H1 (cell line): ENCODE measurements around the gene ATG4D. TPM values are rescaled to one million over a fixed set of nuclear protein-coding genes. Genes with fewer than 3 reads are reported as not detected.
A peak's percentile ranks its signal among the peaks of the same experiment; 100 is the strongest.

Source experiments
- CTCF ChIA-PET: fragments of 300-600 bp; sonication (Branson Sonifier 250); formaldehyde crosslinking; loops from one replicate; lab custom pipeline; 2021; ENCODE audit not compliant: partially characterized antibody; lab: Charles Lee
- POLR2A ChIA-PET: fragments of 300-600 bp; sonication (Branson Sonifier 250); formaldehyde crosslinking; loops from one replicate; lab custom pipeline; 2021; ENCODE audit warnings: inconsistent platforms; ENCODE audit not compliant: partially characterized antibody; lab: Charles Lee
- DNase-seq, 2 experiments: peaks; one replicate each; pipeline versions ENCODE4 v3.0.0 to v3.0.0-alpha.2; 2010 to 2022; ENCODE audit warnings: low spot score in 2 of 2, low read depth in 1 of 2, mixed read lengths in 1 of 2
- FAIRE-seq: peaks from 2 replicates; lab custom pipeline; 2011; peaks lifted over from hg19 to GRCh38; lab: Jason Lieb, UNC
- H2AFZ ChIP-seq: 2 replicates; pipeline ENCODE4 v1.8.1; 2012; ENCODE audit warnings: low read length, inconsistent platforms
- H2AK5ac ChIP-seq: 2 replicates; pipeline ENCODE4 v1.6.1; 2013; ENCODE audit warnings: low read depth, low read length
- H2BK120ac ChIP-seq: replicated peaks from 2 replicates; pipeline ENCODE3; 2013; ENCODE audit warnings: low read depth, low read length, inconsistent platforms
- H2BK12ac ChIP-seq: 2 replicates; pipeline ENCODE4 v1.6.1; 2013; ENCODE audit warnings: low read depth, low read length
- H2BK15ac ChIP-seq: 2 replicates; pipeline ENCODE4 v1.6.1; 2013; ENCODE audit warnings: low read length
- H2BK20ac ChIP-seq: 2 replicates; pipeline ENCODE4 v1.6.1; 2013; ENCODE audit warnings: low read length
- H2BK5ac ChIP-seq: 2 replicates; pipeline ENCODE4 v1.6.1; 2013; ENCODE audit warnings: low read depth, low read length
- H3K14ac ChIP-seq: 2 replicates; pipeline ENCODE4 v1.6.1; 2013; ENCODE audit warnings: inconsistent platforms; ENCODE audit not compliant: insufficient read length
- H3K18ac ChIP-seq: 2 replicates; pipeline ENCODE4 v1.6.1; 2013; ENCODE audit warnings: low read length; ENCODE audit errors: extremely low read depth
- H3K23ac ChIP-seq: 2 replicates; pipeline ENCODE4 v1.6.1; 2013; ENCODE audit warnings: inconsistent platforms; ENCODE audit not compliant: insufficient read length
- H3K23me2 ChIP-seq: 2 replicates; pipeline ENCODE4 v1.6.1; 2013; ENCODE audit warnings: low read depth, low read length
- H3K27ac ChIP-seq: 2 replicates; pipeline ENCODE4 v1.6.1; 2011; ENCODE audit warnings: low read depth, low read length, inconsistent platforms
- H3K27me3 ChIP-seq, 4 experiments: replicated peaks in 1 of 4; 1 replicate in 1 of 4; 2 replicates in 3 of 4; pipeline versions ENCODE4 v1.6.1 to v1.8.1; 2011 to 2013; ENCODE audit warnings: low read length in 3 of 4, mild to moderate bottlenecking in 3 of 4, inconsistent platforms in 2 of 4, mixed read lengths in 2 of 4, moderate library complexity in 1 of 4; ENCODE audit not compliant: control insufficient read depth in 3 of 4, insufficient read depth in 3 of 4; ENCODE audit errors: extremely low read depth in 1 of 4
- H3K36me3 ChIP-seq, 4 experiments: 2 replicates each; pipeline versions ENCODE4 v1.6.1 to v1.8.1; 2011 to 2013; ENCODE audit warnings: mild to moderate bottlenecking in 4 of 4, low read length in 3 of 4, moderate library complexity in 2 of 4, control low read depth in 1 of 4, inconsistent platforms in 1 of 4; ENCODE audit not compliant: insufficient read depth in 4 of 4, control insufficient read depth in 2 of 4
- H3K4ac ChIP-seq: replicated peaks from 2 replicates; pipeline ENCODE3; 2013; ENCODE audit warnings: low read length, low read depth, mixed read lengths, inconsistent platforms; ENCODE audit not compliant: insufficient read length
- H3K4me1 ChIP-seq, 4 experiments: replicated peaks in 1 of 4; 1 replicate in 1 of 4; 2 replicates in 3 of 4; pipeline versions ENCODE4 v1.6.1 to v1.8.1; 2011 to 2013; ENCODE audit warnings: low read length in 3 of 4, inconsistent platforms in 2 of 4, mixed read lengths in 1 of 4; ENCODE audit not compliant: insufficient read depth in 4 of 4, control insufficient read depth in 3 of 4
- H3K4me2 ChIP-seq, 2 experiments: 2 replicates each; pipeline versions ENCODE4 v1.6.1 to v1.8.1; 2011 to 2013; ENCODE audit warnings: low read depth in 2 of 2, low read length in 2 of 2, control low read depth in 1 of 2, inconsistent platforms in 1 of 2, mild to moderate bottlenecking in 1 of 2; ENCODE audit not compliant: insufficient read depth in 1 of 2
- H3K4me3 ChIP-seq, 4 experiments: fragments of 200-600, 300-600 bp in 1 of 4; sonication (generic), shearing (Covaris generic), sonication (Bioruptor Twin) in 1 of 4; 2 replicates each; pipeline versions ENCODE4 v1.5.1 to v1.8.1; 2011 to 2016; ENCODE audit warnings: low read length in 4 of 4, low read depth in 3 of 4, control low read depth in 2 of 4, inconsistent platforms in 2 of 4, mild to moderate bottlenecking in 2 of 4, mixed read lengths in 1 of 4, moderate library complexity in 1 of 4; ENCODE audit not compliant: insufficient read depth in 2 of 4; ENCODE audit errors: extremely low read depth in 1 of 4
- H3K56ac ChIP-seq: replicated peaks from 2 replicates; pipeline ENCODE3; 2013; ENCODE audit warnings: low read depth, mild to moderate bottlenecking, mixed read lengths, low read length, inconsistent platforms; ENCODE audit not compliant: insufficient read length
- H3K79me1 ChIP-seq: 2 replicates; pipeline ENCODE4 v1.6.1; 2013; ENCODE audit warnings: low read depth, low read length, control low read depth
- H3K79me2 ChIP-seq, 2 experiments: 2 replicates each; pipeline versions ENCODE4 v1.6.1 to v1.8.1; 2012 to 2013; ENCODE audit warnings: low read length in 2 of 2, mild to moderate bottlenecking in 2 of 2, inconsistent platforms in 1 of 2; ENCODE audit not compliant: insufficient read depth in 2 of 2, control insufficient read depth in 1 of 2
- H3K9ac ChIP-seq, 4 experiments: replicated peaks in 1 of 4; 1 replicate in 1 of 4; 2 replicates in 3 of 4; pipeline versions ENCODE4 v1.6.1 to v1.8.1; 2011 to 2013; ENCODE audit warnings: low read depth in 3 of 4, low read length in 3 of 4, control low read depth in 2 of 4, mild to moderate bottlenecking in 2 of 4, moderate library complexity in 2 of 4, inconsistent platforms in 1 of 4; ENCODE audit errors: extremely low read depth in 1 of 4
- H3K9me3 ChIP-seq, 2 experiments: 2 replicates each; pipeline versions ENCODE4 v1.6.1 to v1.8.1; 2012 to 2013; ENCODE audit warnings: mild to moderate bottlenecking in 2 of 2, moderate library complexity in 2 of 2, control low read depth in 1 of 2, inconsistent platforms in 1 of 2, low read depth in 1 of 2, low read length in 1 of 2, mixed read lengths in 1 of 2; ENCODE audit not compliant: insufficient read depth in 2 of 2
- H4K20me1 ChIP-seq, 2 experiments: replicated peaks in 1 of 2; 2 replicates each; pipeline versions ENCODE3 to v1.8.1; 2011 to 2013; ENCODE audit warnings: inconsistent platforms in 2 of 2, low read length in 2 of 2, mild to moderate bottlenecking in 1 of 2; ENCODE audit not compliant: insufficient read depth in 2 of 2, control insufficient read depth in 1 of 2
- H4K5ac ChIP-seq: 2 replicates; pipeline ENCODE4 v1.6.1; 2013; ENCODE audit warnings: low read length, low read depth, mixed read lengths, inconsistent platforms; ENCODE audit not compliant: insufficient read length
- H4K8ac ChIP-seq: 2 replicates; pipeline ENCODE4 v1.8.0; 2013; ENCODE audit warnings: mild to moderate bottlenecking, moderate library complexity, low read length, inconsistent platforms; ENCODE audit not compliant: insufficient read depth; ENCODE audit errors: extremely low read depth
- H4K91ac ChIP-seq: replicated peaks from 2 replicates; pipeline ENCODE3; 2013; ENCODE audit warnings: low read length, mixed read lengths, inconsistent platforms; ENCODE audit not compliant: insufficient read length
- BACH1 ChIP-seq: IDR thresholded peaks from 2 replicates; pipeline ENCODE4 v1.6.1; 2012; ENCODE audit warnings: low read length, improper control_type of control experiment
- FOSL1 ChIP-seq: IDR thresholded peaks from 2 replicates; pipeline ENCODE4 v1.6.1; 2011; ENCODE audit warnings: mild to moderate bottlenecking, low read depth, low read length, moderate library complexity; ENCODE audit not compliant: insufficient read depth
- GABPA ChIP-seq: IDR thresholded peaks from 2 replicates; pipeline ENCODE4 v1.6.1; 2011; ENCODE audit warnings: mild to moderate bottlenecking, low read length, moderate library complexity, borderline replicate concordance; ENCODE audit not compliant: insufficient read depth
- MAFK ChIP-seq: IDR thresholded peaks from 2 replicates; pipeline ENCODE4 v1.6.1; 2012; ENCODE audit warnings: low read depth, mild to moderate bottlenecking, improper control_type of control experiment, low read length
- NANOG ChIP-seq: IDR thresholded peaks from 2 replicates; pipeline ENCODE4 v1.6.1; 2011; ENCODE audit warnings: low read length, low read depth, mild to moderate bottlenecking, inconsistent platforms; ENCODE audit not compliant: insufficient read depth, poor library complexity, severe bottlenecking
- POLR2A ChIP-seq, 2 experiments: IDR thresholded peaks; 1 replicate in 1 of 2; 2 replicates in 1 of 2; pipeline ENCODE4 v1.6.1; 2011; ENCODE audit warnings: low read depth in 2 of 2, low read length in 2 of 2, mild to moderate bottlenecking in 2 of 2; ENCODE audit errors: control extremely low read depth in 1 of 2
- RXRA ChIP-seq: IDR thresholded peaks from 2 replicates; pipeline ENCODE4 v1.6.1; 2011; ENCODE audit warnings: low read depth, mild to moderate bottlenecking, low read length, moderate library complexity; ENCODE audit not compliant: insufficient read depth
- SUZ12 ChIP-seq: fragments of 200-600 bp; sonication (generic); IDR thresholded peaks from 2 replicates; pipeline ENCODE4 v1.6.1; 2012; ENCODE audit warnings: mild to moderate bottlenecking, inconsistent platforms, low read length, moderate library complexity, mixed read lengths
- TBP ChIP-seq: IDR thresholded peaks from 2 replicates; pipeline ENCODE4 v1.6.1; 2011; ENCODE audit warnings: low read depth, low read length, improper control_type of control experiment
- TEAD4 ChIP-seq: IDR thresholded peaks from 2 replicates; pipeline ENCODE4 v1.6.1; 2012; ENCODE audit warnings: low read depth, low read length, inconsistent platforms, mixed read lengths
- ZNF274 ChIP-seq: IDR thresholded peaks from 2 replicates; pipeline ENCODE4 v1.7.0; 2012; ENCODE audit warnings: low read length, borderline replicate concordance; ENCODE audit errors: extremely low read depth
- WGBS, 2 experiments: shearing (Covaris generic) in 1 of 2; methylation state at CpG; one replicate each; pipeline versions ENCODE4 v1.1.6 to v1.1.7; 2013 to 2015; ENCODE audit warnings: low lambda C conversion rate in 2 of 2, mixed read lengths in 2 of 2, inconsistent platforms in 1 of 2, low coverage in 1 of 2, missing lambda C conversion rate in 1 of 2; ENCODE audit not compliant: insufficient replicate concordance in 2 of 2, insufficient coverage in 1 of 2, insufficient read length in 1 of 2; ENCODE audit errors: extremely low coverage in 1 of 2, missing lambda C conversion rate in 1 of 2; 5-methylcytosine and 5-hydroxymethylcytosine counted together
- polyA plus RNA-seq, 7 experiments: library from polyadenylated mRNA; depleted of rRNA in 3 of 7; stranded (reverse) in 5 of 7; unstranded in 2 of 7; fragments of >200 nt in 5 of 7; fragments of 200-250 nt in 2 of 7; gene quantifications; 1 replicate in 5 of 7; 2 replicates in 1 of 7; 4 replicates in 1 of 7; pipeline versions ENCODE4 v1.2.1 to v1.2.3, GENCODE V29; 2011 to 2013; ENCODE audit warnings: missing spikeins in 2 of 7, mixed read lengths in 2 of 7
- total RNA-seq: library from RNA; stranded (reverse); fragmentation: NEBNext Ultra II Directional; extraction: Animal tissue kit (Norgen Biotek cat#: 25700); gene quantifications from 2 replicates; pipeline ENCODE4 v1.2.1, GENCODE V29; 2021

ATG4D gene
- total and polyA plus RNA-seq, 2 of the 8 experiments (the other 6 are each of a cell fraction or from before 2014, with no cell fraction given): 39.6 to 43.7 TPM

DNA sequence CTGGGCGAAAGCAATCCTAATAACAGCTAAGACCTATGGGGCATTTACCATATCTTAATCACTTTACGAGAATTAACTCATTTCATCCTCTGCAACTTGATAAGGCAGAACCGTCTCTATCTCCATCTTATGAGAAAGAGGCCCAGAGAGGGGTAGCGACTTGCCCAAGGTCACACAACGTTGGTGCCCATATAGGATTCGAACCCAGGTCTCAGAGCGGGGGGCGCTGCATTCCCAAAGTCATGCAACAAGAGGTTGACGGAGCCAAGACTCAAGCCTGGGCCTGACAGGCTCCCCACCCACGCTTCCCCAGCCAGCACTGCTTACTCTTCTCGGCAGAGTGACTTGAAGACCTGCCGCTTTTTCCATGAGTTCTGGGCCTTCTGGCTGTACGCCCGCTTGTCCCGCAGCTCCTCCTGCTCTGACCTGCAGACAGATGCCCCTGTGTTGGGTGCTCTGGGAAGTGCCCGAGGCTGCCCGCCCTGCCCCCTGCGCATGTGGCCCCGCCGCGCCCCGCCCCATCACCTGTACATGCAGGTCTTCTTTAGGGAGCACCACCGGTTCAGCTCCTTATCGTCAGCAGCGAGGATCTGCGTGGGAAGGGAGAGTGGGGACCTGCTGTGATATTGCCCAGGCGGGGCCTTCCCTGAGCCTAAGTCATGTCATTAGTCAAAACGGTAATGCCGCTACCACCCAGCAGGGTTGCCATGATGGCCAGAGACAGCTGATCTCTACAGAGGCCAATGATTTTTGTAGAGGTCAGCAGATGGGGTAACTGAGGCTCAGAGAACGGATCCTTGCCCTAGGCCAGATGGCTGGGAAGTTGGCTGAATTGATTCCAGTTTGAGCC is 11.3 kb downstream of the ATG4D start:
- no peak overlapping the region for H2BK15ac ChIP-seq
- peaks cover 8 to 21% of the 10 kb centered on the region in 2 experiments for H4K20me1 ChIP-seq
- H3K56ac ChIP-seq: no peak overlapping the region
- H2BK12ac ChIP-seq: no peak overlapping the region
- H4K8ac ChIP-seq: peak overlapping the region; percentile 31; the same call in 1 of the 2 replicates
- H3K27me3 ChIP-seq: no peaks in the 10 kb centered on the region
- no peak overlapping the region for H3K23ac ChIP-seq
- DNase-seq (no peak), FAIRE-seq (no peak)
- no peak overlapping the region for H3K27ac ChIP-seq
- H3K4me2 ChIP-seq: no peak overlapping the region
- no peak overlapping the region for H4K5ac ChIP-seq
- no peak overlapping the region for H2BK5ac ChIP-seq
- H3K9me3 ChIP-seq: no peaks in the 10 kb centered on the region
- POLR2A ChIA-PET: interaction anchor here (0.7 to 5.0 kb wide), 11 partner anchors 7 to 287 kb away, joined by 3 to 41 read pairs (median 4); partner anchors contain the start of genes KRI1 and QTRT1
- H3K18ac ChIP-seq: no peak overlapping the region
- H3K9ac ChIP-seq: no peak overlapping the region
- no peak overlapping the region for H3K4ac ChIP-seq
- no peaks in the 10 kb centered on the region for H3K79me1 ChIP-seq
- peaks cover 15 to 78% (median 54%) of the 10 kb centered on the region in 4 experiments for H3K36me3 ChIP-seq
- H2AK5ac ChIP-seq: no peak overlapping the region
- no peak overlapping the region for H2BK20ac ChIP-seq
- H2AFZ ChIP-seq: no peak overlapping the region
- H4K91ac ChIP-seq: no peak overlapping the region
- H3K79me2 ChIP-seq: no peaks in the 10 kb centered on the region
- H2BK120ac ChIP-seq: no peak overlapping the region
- H3K4me3 ChIP-seq: no peak overlapping the region
- H3K23me2 ChIP-seq: no peaks in the 10 kb centered on the region
- no peak overlapping the region for H3K14ac ChIP-seq
- CTCF ChIA-PET: interaction anchor here (0.8 to 4.5 kb wide), 14 partner anchors 8 to 151 kb away, joined by 3 to 25 read pairs (median 4); partner anchors contain the start of genes ATG4D and CDKN2D
- 85% methylated on average over 30 of the region's 30 CpGs; no CpG with 5 or more reads in 1 of the 2 experiments for WGBS, 2 experiments
- H3K4me1 ChIP-seq: no peaks in the 10 kb centered on the region
- no peak for TF ChIP-seq TEAD4
- no peak for TF ChIP-seq BACH1
- TF ChIP-seq NANOG: no peak
- no peak for TF ChIP-seq ZNF274
- TF ChIP-seq POLR2A (IDR thresholded peaks at IDR 0.05; ENCODE audit: control extremely low read depth in 1 of 2, low read depth in 2 of 2, low read length in 2 of 2): no peak; a peak in 1 of 3 replicates
- no peak for TF ChIP-seq FOSL1
- no peak for TF ChIP-seq TBP
- TF ChIP-seq MAFK: no peak
- TF ChIP-seq RXRA: no peak
- no peak for TF ChIP-seq SUZ12
- no peak for TF ChIP-seq GABPA
